Body of pancreas (tissue), 4 donors: ENCODE measurements around the gene NXPH4.

Experiments used
- POLR2A ChIP-seq, 3 donors: fragments of 450-650 bp; IDR thresholded peaks; one replicate each; pipeline ENCODE4 v1.6.1; 2016; ENCODE audit warnings: antibody characterized with exemption in 3 of 3, mild to moderate bottlenecking in 2 of 3
- TF ChIP-seq, protein P1 (sequence below), 7 experiments: fragments of 450-650 bp in 4 of 7; fragments of 200-600 bp in 3 of 7; sonication (generic) in 3 of 7; IDR thresholded peaks; one replicate each; pipeline ENCODE4 v1.5.1; 2016 to 2019; ENCODE audit warnings: antibody characterized with exemption in 7 of 7

DNA sequence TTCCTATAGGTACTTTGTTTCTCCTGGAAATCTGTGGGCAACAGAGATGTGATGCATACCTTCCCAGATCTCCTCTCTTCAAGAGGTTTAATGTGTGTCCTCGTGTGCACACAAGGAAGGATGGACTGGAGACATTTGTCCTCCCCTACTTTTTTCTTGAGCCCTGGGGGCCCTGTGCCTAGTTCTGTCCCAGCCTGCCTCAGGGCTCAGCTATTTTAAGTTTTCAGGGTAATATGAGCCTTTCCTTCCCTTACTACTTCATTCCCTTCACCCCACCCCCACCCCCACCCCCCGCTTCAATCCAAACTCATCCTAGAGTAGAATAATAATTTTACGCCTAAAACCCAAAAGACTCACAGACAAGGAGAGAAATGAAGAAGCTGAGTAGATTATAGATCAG, 33.9 kb downstream of the NXPH4 start:
- TF ChIP-seq, protein P1, sequence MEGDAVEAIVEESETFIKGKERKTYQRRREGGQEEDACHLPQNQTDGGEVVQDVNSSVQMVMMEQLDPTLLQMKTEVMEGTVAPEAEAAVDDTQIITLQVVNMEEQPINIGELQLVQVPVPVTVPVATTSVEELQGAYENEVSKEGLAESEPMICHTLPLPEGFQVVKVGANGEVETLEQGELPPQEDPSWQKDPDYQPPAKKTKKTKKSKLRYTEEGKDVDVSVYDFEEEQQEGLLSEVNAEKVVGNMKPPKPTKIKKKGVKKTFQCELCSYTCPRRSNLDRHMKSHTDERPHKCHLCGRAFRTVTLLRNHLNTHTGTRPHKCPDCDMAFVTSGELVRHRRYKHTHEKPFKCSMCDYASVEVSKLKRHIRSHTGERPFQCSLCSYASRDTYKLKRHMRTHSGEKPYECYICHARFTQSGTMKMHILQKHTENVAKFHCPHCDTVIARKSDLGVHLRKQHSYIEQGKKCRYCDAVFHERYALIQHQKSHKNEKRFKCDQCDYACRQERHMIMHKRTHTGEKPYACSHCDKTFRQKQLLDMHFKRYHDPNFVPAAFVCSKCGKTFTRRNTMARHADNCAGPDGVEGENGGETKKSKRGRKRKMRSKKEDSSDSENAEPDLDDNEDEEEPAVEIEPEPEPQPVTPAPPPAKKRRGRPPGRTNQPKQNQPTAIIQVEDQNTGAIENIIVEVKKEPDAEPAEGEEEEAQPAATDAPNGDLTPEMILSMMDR (IDR thresholded peaks at IDR 0.05): no peak
- TF ChIP-seq POLR2A (IDR thresholded peaks at IDR 0.05): no peak
